WTC11 (cell line): ENCODE measurements around the gene ALAD.

Experiments used
- CREB1 ChIP-seq: sonication (generic); formaldehyde crosslinking; IDR thresholded peaks from 2 replicates; pipeline ENCODE4 v1.8.0; 2023; ENCODE audit warnings: mild to moderate bottlenecking, missing genetic modification reagents
- CREM ChIP-seq: sonication (generic); formaldehyde crosslinking; IDR thresholded peaks from 2 replicates; pipeline ENCODE4 v1.8.1; 2022; ENCODE audit warnings: mild to moderate bottlenecking, missing genetic modification reagents, moderate library complexity
- CTCF ChIP-seq: fragments of 200-600 bp; IDR thresholded peaks from 2 replicates; pipeline ENCODE4 v1.8.0; 2022; ENCODE audit warnings: antibody characterized with exemption
- ELF4 ChIP-seq: sonication (generic); formaldehyde crosslinking; IDR thresholded peaks from 2 replicates; pipeline ENCODE4 v1.8.1; 2022; ENCODE audit warnings: low read depth, mild to moderate bottlenecking, moderate library complexity, missing genetic modification reagents
- ESRRA ChIP-seq: sonication (generic); formaldehyde crosslinking; IDR thresholded peaks from 2 replicates; pipeline ENCODE4 v1.8.1; 2022; ENCODE audit warnings: mild to moderate bottlenecking, missing genetic modification reagents, borderline replicate concordance
- MAX ChIP-seq: sonication (generic); formaldehyde crosslinking; IDR thresholded peaks from 2 replicates; pipeline ENCODE4 v1.8.0; 2022; ENCODE audit warnings: mild to moderate bottlenecking, missing genetic modification reagents
- MYBL2 ChIP-seq: sonication (generic); formaldehyde crosslinking; IDR thresholded peaks from 2 replicates; pipeline ENCODE4 v1.8.1; 2023; ENCODE audit warnings: mild to moderate bottlenecking, moderate library complexity, missing genetic modification reagents
- SP1 ChIP-seq: sonication (generic); formaldehyde crosslinking; conservative IDR thresholded peaks from 2 replicates; pipeline ENCODE4 v1.8.1; 2022; ENCODE audit warnings: missing genetic modification reagents
- TP53 ChIP-seq: sonication (generic); formaldehyde crosslinking; IDR thresholded peaks from 2 replicates; pipeline ENCODE4 v1.8.1; 2023; ENCODE audit warnings: mild to moderate bottlenecking, missing genetic modification reagents
- ZBTB21 ChIP-seq: sonication (generic); formaldehyde crosslinking; IDR thresholded peaks from 2 replicates; pipeline ENCODE4 v1.8.1; 2023; ENCODE audit warnings: mild to moderate bottlenecking, missing genetic modification reagents, borderline replicate concordance

- TF ChIP-seq CTCF (no peak), MAX (no peak), CREB1 (no peak), TP53 (CRISPR knock-in tag) (no peak), ZBTB21 (CRISPR knock-in tag) (no peak), ESRRA (CRISPR knock-in tag) (no peak), MYBL2 (CRISPR knock-in tag) (no peak), ELF4 (no peak), SP1 (CRISPR knock-in tag) (no peak), CREM (no peak)
These were observed 40.7 kb downstream of the ALAD start for GRCh38 chr9:113360242-113360842.
